H1 (cell line): ENCODE measurements around the gene CACNA1E. TPM values are rescaled to one million over a fixed set of nuclear protein-coding genes. Genes with fewer than 3 reads are reported as not detected.

Experiments
- CTCF ChIA-PET: fragments of 300-600 bp; sonication (Branson Sonifier 250); formaldehyde crosslinking; loops from one replicate; lab custom pipeline; 2021; ENCODE audit not compliant: partially characterized antibody; lab: Charles Lee
- POLR2A ChIA-PET: fragments of 300-600 bp; sonication (Branson Sonifier 250); formaldehyde crosslinking; loops from one replicate; lab custom pipeline; 2021; ENCODE audit warnings: inconsistent platforms; ENCODE audit not compliant: partially characterized antibody; lab: Charles Lee
- DNase-seq, 2 experiments: peaks; one replicate each; pipeline versions ENCODE4 v3.0.0 to v3.0.0-alpha.2; 2010 to 2022; ENCODE audit warnings: low spot score in 2 of 2, low read depth in 1 of 2, mixed read lengths in 1 of 2
- FAIRE-seq: peaks from 2 replicates; lab custom pipeline; 2011; peaks lifted over from hg19 to GRCh38; lab: Jason Lieb, UNC
- H2AFZ ChIP-seq: 2 replicates; pipeline ENCODE4 v1.8.1; 2012; ENCODE audit warnings: low read length, inconsistent platforms
- H2AK5ac ChIP-seq: 2 replicates; pipeline ENCODE4 v1.6.1; 2013; ENCODE audit warnings: low read depth, low read length
- H2BK120ac ChIP-seq: replicated peaks from 2 replicates; pipeline ENCODE3; 2013; ENCODE audit warnings: low read depth, low read length, inconsistent platforms
- H2BK12ac ChIP-seq: 2 replicates; pipeline ENCODE4 v1.6.1; 2013; ENCODE audit warnings: low read depth, low read length
- H2BK15ac ChIP-seq: 2 replicates; pipeline ENCODE4 v1.6.1; 2013; ENCODE audit warnings: low read length
- H2BK20ac ChIP-seq: 2 replicates; pipeline ENCODE4 v1.6.1; 2013; ENCODE audit warnings: low read length
- H2BK5ac ChIP-seq: 2 replicates; pipeline ENCODE4 v1.6.1; 2013; ENCODE audit warnings: low read depth, low read length
- H3K14ac ChIP-seq: 2 replicates; pipeline ENCODE4 v1.6.1; 2013; ENCODE audit warnings: inconsistent platforms; ENCODE audit not compliant: insufficient read length
- H3K18ac ChIP-seq: 2 replicates; pipeline ENCODE4 v1.6.1; 2013; ENCODE audit warnings: low read length; ENCODE audit errors: extremely low read depth
- H3K23ac ChIP-seq: 2 replicates; pipeline ENCODE4 v1.6.1; 2013; ENCODE audit warnings: inconsistent platforms; ENCODE audit not compliant: insufficient read length
- H3K23me2 ChIP-seq: 2 replicates; pipeline ENCODE4 v1.6.1; 2013; ENCODE audit warnings: low read depth, low read length
- H3K27ac ChIP-seq: 2 replicates; pipeline ENCODE4 v1.6.1; 2011; ENCODE audit warnings: low read depth, low read length, inconsistent platforms
- H3K27me3 ChIP-seq, 4 experiments: replicated peaks in 1 of 4; 1 replicate in 1 of 4; 2 replicates in 3 of 4; pipeline versions ENCODE4 v1.6.1 to v1.8.1; 2011 to 2013; ENCODE audit warnings: low read length in 3 of 4, mild to moderate bottlenecking in 3 of 4, inconsistent platforms in 2 of 4, mixed read lengths in 2 of 4, moderate library complexity in 1 of 4; ENCODE audit not compliant: control insufficient read depth in 3 of 4, insufficient read depth in 3 of 4; ENCODE audit errors: extremely low read depth in 1 of 4
- H3K36me3 ChIP-seq, 4 experiments: 2 replicates each; pipeline versions ENCODE4 v1.6.1 to v1.8.1; 2011 to 2013; ENCODE audit warnings: mild to moderate bottlenecking in 4 of 4, low read length in 3 of 4, moderate library complexity in 2 of 4, control low read depth in 1 of 4, inconsistent platforms in 1 of 4; ENCODE audit not compliant: insufficient read depth in 4 of 4, control insufficient read depth in 2 of 4
- H3K4ac ChIP-seq: replicated peaks from 2 replicates; pipeline ENCODE3; 2013; ENCODE audit warnings: low read length, low read depth, mixed read lengths, inconsistent platforms; ENCODE audit not compliant: insufficient read length
- H3K4me1 ChIP-seq, 4 experiments: replicated peaks in 1 of 4; 1 replicate in 1 of 4; 2 replicates in 3 of 4; pipeline versions ENCODE4 v1.6.1 to v1.8.1; 2011 to 2013; ENCODE audit warnings: low read length in 3 of 4, inconsistent platforms in 2 of 4, mixed read lengths in 1 of 4; ENCODE audit not compliant: insufficient read depth in 4 of 4, control insufficient read depth in 3 of 4
- H3K4me2 ChIP-seq, 2 experiments: 2 replicates each; pipeline versions ENCODE4 v1.6.1 to v1.8.1; 2011 to 2013; ENCODE audit warnings: low read depth in 2 of 2, low read length in 2 of 2, control low read depth in 1 of 2, inconsistent platforms in 1 of 2, mild to moderate bottlenecking in 1 of 2; ENCODE audit not compliant: insufficient read depth in 1 of 2
- H3K4me3 ChIP-seq, 4 experiments: fragments of 200-600, 300-600 bp in 1 of 4; sonication (generic), shearing (Covaris generic), sonication (Bioruptor Twin) in 1 of 4; 2 replicates each; pipeline versions ENCODE4 v1.5.1 to v1.8.1; 2011 to 2016; ENCODE audit warnings: low read length in 4 of 4, low read depth in 3 of 4, control low read depth in 2 of 4, inconsistent platforms in 2 of 4, mild to moderate bottlenecking in 2 of 4, mixed read lengths in 1 of 4, moderate library complexity in 1 of 4; ENCODE audit not compliant: insufficient read depth in 2 of 4; ENCODE audit errors: extremely low read depth in 1 of 4
- H3K56ac ChIP-seq: replicated peaks from 2 replicates; pipeline ENCODE3; 2013; ENCODE audit warnings: low read depth, mild to moderate bottlenecking, mixed read lengths, low read length, inconsistent platforms; ENCODE audit not compliant: insufficient read length
- H3K79me1 ChIP-seq: 2 replicates; pipeline ENCODE4 v1.6.1; 2013; ENCODE audit warnings: low read depth, low read length, control low read depth
- H3K79me2 ChIP-seq, 2 experiments: 2 replicates each; pipeline versions ENCODE4 v1.6.1 to v1.8.1; 2012 to 2013; ENCODE audit warnings: low read length in 2 of 2, mild to moderate bottlenecking in 2 of 2, inconsistent platforms in 1 of 2; ENCODE audit not compliant: insufficient read depth in 2 of 2, control insufficient read depth in 1 of 2
- H3K9ac ChIP-seq, 4 experiments: replicated peaks in 1 of 4; 1 replicate in 1 of 4; 2 replicates in 3 of 4; pipeline versions ENCODE4 v1.6.1 to v1.8.1; 2011 to 2013; ENCODE audit warnings: low read depth in 3 of 4, low read length in 3 of 4, control low read depth in 2 of 4, mild to moderate bottlenecking in 2 of 4, moderate library complexity in 2 of 4, inconsistent platforms in 1 of 4; ENCODE audit errors: extremely low read depth in 1 of 4
- H3K9me3 ChIP-seq, 2 experiments: 2 replicates each; pipeline versions ENCODE4 v1.6.1 to v1.8.1; 2012 to 2013; ENCODE audit warnings: mild to moderate bottlenecking in 2 of 2, moderate library complexity in 2 of 2, control low read depth in 1 of 2, inconsistent platforms in 1 of 2, low read depth in 1 of 2, low read length in 1 of 2, mixed read lengths in 1 of 2; ENCODE audit not compliant: insufficient read depth in 2 of 2
- H4K20me1 ChIP-seq, 2 experiments: replicated peaks in 1 of 2; 2 replicates each; pipeline versions ENCODE3 to v1.8.1; 2011 to 2013; ENCODE audit warnings: inconsistent platforms in 2 of 2, low read length in 2 of 2, mild to moderate bottlenecking in 1 of 2; ENCODE audit not compliant: insufficient read depth in 2 of 2, control insufficient read depth in 1 of 2
- H4K5ac ChIP-seq: 2 replicates; pipeline ENCODE4 v1.6.1; 2013; ENCODE audit warnings: low read length, low read depth, mixed read lengths, inconsistent platforms; ENCODE audit not compliant: insufficient read length
- H4K8ac ChIP-seq: 2 replicates; pipeline ENCODE4 v1.8.0; 2013; ENCODE audit warnings: mild to moderate bottlenecking, moderate library complexity, low read length, inconsistent platforms; ENCODE audit not compliant: insufficient read depth; ENCODE audit errors: extremely low read depth
- H4K91ac ChIP-seq: replicated peaks from 2 replicates; pipeline ENCODE3; 2013; ENCODE audit warnings: low read length, mixed read lengths, inconsistent platforms; ENCODE audit not compliant: insufficient read length
- EP300 ChIP-seq, 2 experiments: IDR thresholded peaks; 1 replicate in 1 of 2; 2 replicates in 1 of 2; pipeline ENCODE4 v1.6.1; 2011 to 2012; ENCODE audit warnings: low read depth in 2 of 2, low read length in 2 of 2, mild to moderate bottlenecking in 2 of 2, borderline replicate concordance in 1 of 2, inconsistent platforms in 1 of 2, moderate library complexity in 1 of 2
- FOSL1 ChIP-seq: IDR thresholded peaks from 2 replicates; pipeline ENCODE4 v1.6.1; 2011; ENCODE audit warnings: mild to moderate bottlenecking, low read depth, low read length, moderate library complexity; ENCODE audit not compliant: insufficient read depth
- GABPA ChIP-seq: IDR thresholded peaks from 2 replicates; pipeline ENCODE4 v1.6.1; 2011; ENCODE audit warnings: mild to moderate bottlenecking, low read length, moderate library complexity, borderline replicate concordance; ENCODE audit not compliant: insufficient read depth
- NANOG ChIP-seq: IDR thresholded peaks from 2 replicates; pipeline ENCODE4 v1.6.1; 2011; ENCODE audit warnings: low read length, low read depth, mild to moderate bottlenecking, inconsistent platforms; ENCODE audit not compliant: insufficient read depth, poor library complexity, severe bottlenecking
- POLR2A ChIP-seq, 2 experiments: IDR thresholded peaks; 1 replicate in 1 of 2; 2 replicates in 1 of 2; pipeline ENCODE4 v1.6.1; 2011; ENCODE audit warnings: low read depth in 2 of 2, low read length in 2 of 2, mild to moderate bottlenecking in 2 of 2; ENCODE audit errors: control extremely low read depth in 1 of 2
- POLR2AphosphoS5 ChIP-seq: IDR thresholded peaks from 2 replicates; pipeline ENCODE4 v1.6.1; 2011; ENCODE audit warnings: low read depth, low read length
- RNF2 ChIP-seq: fragments of 200-900, 300-1000 bp; sonication (generic); IDR thresholded peaks from 2 replicates; pipeline ENCODE4 v1.7.1; 2016; ENCODE audit warnings: borderline replicate concordance, low read depth, mild to moderate bottlenecking, antibody characterized with exemption, low read length; ENCODE audit not compliant: poor library complexity, severe bottlenecking; ENCODE audit errors: missing control alignments
- RXRA ChIP-seq: IDR thresholded peaks from 2 replicates; pipeline ENCODE4 v1.6.1; 2011; ENCODE audit warnings: low read depth, mild to moderate bottlenecking, low read length, moderate library complexity; ENCODE audit not compliant: insufficient read depth
- SIN3A ChIP-seq, 2 experiments: IDR thresholded peaks in 1 of 2; conservative IDR thresholded peaks in 1 of 2; 2 replicates each; pipeline ENCODE4 v1.6.1; 2011 to 2012; ENCODE audit warnings: low read length in 2 of 2, improper control_type of control experiment in 1 of 2, low read depth in 1 of 2, mild to moderate bottlenecking in 1 of 2
- TAF1 ChIP-seq: IDR thresholded peaks from 2 replicates; pipeline ENCODE4 v1.6.1; 2011; ENCODE audit warnings: mild to moderate bottlenecking, low read depth, low read length
- TAF7 ChIP-seq: optimal IDR thresholded peaks from 2 replicates; pipeline ENCODE3; 2011; ENCODE audit warnings: low read depth, mild to moderate bottlenecking, inconsistent platforms, low read length, moderate library complexity, borderline replicate concordance
- TEAD4 ChIP-seq: IDR thresholded peaks from 2 replicates; pipeline ENCODE4 v1.6.1; 2012; ENCODE audit warnings: low read depth, low read length, inconsistent platforms, mixed read lengths
- polyA plus RNA-seq, 7 experiments: library from polyadenylated mRNA; depleted of rRNA in 3 of 7; stranded (reverse) in 5 of 7; unstranded in 2 of 7; fragments of >200 nt in 5 of 7; fragments of 200-250 nt in 2 of 7; gene quantifications; 1 replicate in 5 of 7; 2 replicates in 1 of 7; 4 replicates in 1 of 7; pipeline versions ENCODE4 v1.2.1 to v1.2.3, GENCODE V29; 2011 to 2013; ENCODE audit warnings: missing spikeins in 2 of 7, mixed read lengths in 2 of 7
- total RNA-seq: library from RNA; stranded (reverse); fragmentation: NEBNext Ultra II Directional; extraction: Animal tissue kit (Norgen Biotek cat#: 25700); gene quantifications from 2 replicates; pipeline ENCODE4 v1.2.1, GENCODE V29; 2021
- TF ChIP-seq, protein P1 (sequence below): IDR thresholded peaks from 2 replicates; pipeline ENCODE4 v1.6.1; 2011; ENCODE audit warnings: low read length, improper control_type of control experiment

CACNA1E gene
- total and polyA plus RNA-seq, 2 of the 8 experiments (the other 6 are each of a cell fraction or from before 2014, with no cell fraction given): 0.98 to 1.3 TPM

DNA sequence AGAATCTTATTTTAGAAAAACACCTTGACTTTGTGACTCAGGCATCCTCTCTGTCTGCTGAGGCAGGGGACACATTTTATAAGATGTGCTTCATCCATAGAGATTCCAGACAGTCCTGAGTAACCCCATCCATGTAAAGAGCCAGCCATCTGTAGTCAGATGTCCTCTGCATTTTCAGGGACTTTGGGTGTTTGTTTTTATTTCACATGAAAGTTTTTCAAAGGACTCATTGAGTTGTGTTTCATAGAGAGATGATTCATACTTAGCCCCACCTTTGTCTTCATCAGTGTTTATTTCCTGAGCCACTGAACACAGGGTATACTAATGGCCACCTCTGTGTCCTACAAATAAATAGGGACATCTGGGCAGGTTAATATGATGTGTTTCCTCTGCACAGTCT is 280.4 kb downstream of the CACNA1E start:
- H3K4me1 ChIP-seq: no peaks in the 10 kb centered on the region
- H4K5ac ChIP-seq: no peak overlapping the region
- no peak overlapping the region for H3K4ac ChIP-seq
- no peak overlapping the region for H3K23ac ChIP-seq
- H3K9ac ChIP-seq: no peak overlapping the region
- no peak overlapping the region for H3K14ac ChIP-seq
- H3K27me3 ChIP-seq: peaks cover 0 to 1% (median 0%) of the 10 kb centered on the region in 4 experiments; a peak in 1 of 7 replicates
- H3K36me3 ChIP-seq: no peaks in the 10 kb centered on the region
- no peaks in the 10 kb centered on the region for H3K79me1 ChIP-seq
- no peak for FAIRE-seq
- H3K9me3 ChIP-seq: no peaks in the 10 kb centered on the region
- H3K23me2 ChIP-seq: no peaks in the 10 kb centered on the region; the same call in 1 of the 2 replicates
- no peaks in the 10 kb centered on the region for H4K20me1 ChIP-seq
- no peak overlapping the region for H3K4me2 ChIP-seq
- H2BK20ac ChIP-seq: no peak overlapping the region
- ChIA-PET CTCF (interaction anchor here (1.4 kb wide), 1 partner anchor 9 kb away, joined by 3 read pairs; no protein-coding TSS in a partner anchor), POLR2A (interaction anchor here (0.6 kb wide), 1 partner anchor 32 kb away, joined by 3 read pairs; no protein-coding TSS in a partner anchor)
- H2BK15ac ChIP-seq: no peak overlapping the region
- H2BK5ac ChIP-seq: no peak overlapping the region
- H2AFZ ChIP-seq: no peak overlapping the region
- no peak overlapping the region for H3K4me3 ChIP-seq
- no peak overlapping the region for H3K56ac ChIP-seq
- no peak for DNase-seq
- no peak overlapping the region for H2BK12ac ChIP-seq
- H2AK5ac ChIP-seq: no peak overlapping the region
- no peak overlapping the region for H4K91ac ChIP-seq
- no peak overlapping the region for H4K8ac ChIP-seq
- H3K27ac ChIP-seq: no peak overlapping the region
- no peak overlapping the region for H3K18ac ChIP-seq
- no peaks in the 10 kb centered on the region for H3K79me2 ChIP-seq
- H2BK120ac ChIP-seq: no peak overlapping the region
- TF ChIP-seq, protein P1, sequence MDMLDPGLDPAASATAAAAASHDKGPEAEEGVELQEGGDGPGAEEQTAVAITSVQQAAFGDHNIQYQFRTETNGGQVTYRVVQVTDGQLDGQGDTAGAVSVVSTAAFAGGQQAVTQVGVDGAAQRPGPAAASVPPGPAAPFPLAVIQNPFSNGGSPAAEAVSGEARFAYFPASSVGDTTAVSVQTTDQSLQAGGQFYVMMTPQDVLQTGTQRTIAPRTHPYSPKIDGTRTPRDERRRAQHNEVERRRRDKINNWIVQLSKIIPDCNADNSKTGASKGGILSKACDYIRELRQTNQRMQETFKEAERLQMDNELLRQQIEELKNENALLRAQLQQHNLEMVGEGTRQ: no peak
- TF ChIP-seq RXRA (no peak), SIN3A (conservative IDR thresholded peaks at IDR 0.05 in 1 of 2, IDR thresholded peaks at IDR 0.05 in 1 of 2; ENCODE audit: low read depth in 1 of 2, low read length in 2 of 2) (no peak), RNF2 (no peak), EP300 (IDR thresholded peaks at IDR 0.05; ENCODE audit: borderline replicate concordance in 1 of 2, low read depth in 2 of 2, low read length in 2 of 2) (no peak), TEAD4 (no peak), TAF1 (no peak), NANOG (no peak), POLR2A (IDR thresholded peaks at IDR 0.05; ENCODE audit: control extremely low read depth in 1 of 2, low read depth in 2 of 2, low read length in 2 of 2) (no peak), POLR2AphosphoS5 (no peak), FOSL1 (no peak), GABPA (no peak), TAF7 (no peak)
